HepG2 (cell line): ENCODE measurements around the gene TOR1B. TPM values are rescaled to one million over a fixed set of nuclear protein-coding genes. Genes with fewer than 3 reads are reported as not detected.

Experiments used
- AGO2 ChIP-seq: fragments of 200-400 bp; formaldehyde crosslinking; optimal IDR thresholded peaks from 2 replicates; pipeline ENCODE3; 2017; ENCODE audit warnings: mild to moderate bottlenecking, low read depth, low read length, moderate library complexity
- BORCS8-MEF2B ChIP-seq: sonication (generic); formaldehyde crosslinking; IDR thresholded peaks from 2 replicates; pipeline ENCODE4 v1.8.0; 2022; ENCODE audit warnings: mild to moderate bottlenecking, missing genetic modification reagents
- DR1 ChIP-seq: sonication (generic); formaldehyde crosslinking; IDR thresholded peaks from 2 replicates; pipeline ENCODE4 v1.8.0; 2021; ENCODE audit warnings: mild to moderate bottlenecking, missing genetic modification reagents, inconsistent platforms
- EED ChIP-seq: sonication (generic); formaldehyde crosslinking; IDR thresholded peaks from 2 replicates; pipeline ENCODE4 v1.5.0; 2020; ENCODE audit warnings: mild to moderate bottlenecking, missing genetic modification reagents
- ELF3 ChIP-seq: IDR thresholded peaks from 2 replicates; pipeline ENCODE4 v1.6.1; 2016; ENCODE audit warnings: missing genetic modification reagents, missing compliant biosample characterization
- ETV5 ChIP-seq: IDR thresholded peaks from 2 replicates; pipeline ENCODE4 v1.6.1; 2018; ENCODE audit warnings: missing biosample characterization, missing genetic modification reagents, inconsistent platforms, borderline replicate concordance
- GABPB1 ChIP-seq: IDR thresholded peaks from 2 replicates; pipeline ENCODE4 v1.6.1; 2016; ENCODE audit warnings: mild to moderate bottlenecking, missing genetic modification reagents, moderate library complexity, missing compliant biosample characterization
- HDAC2 ChIP-seq: sonication (generic); formaldehyde crosslinking; IDR thresholded peaks from 2 replicates; pipeline ENCODE4 v1.4.0; 2020; ENCODE audit warnings: missing genetic modification reagents
- HOXA5 ChIP-seq: sonication (generic); formaldehyde crosslinking; IDR thresholded peaks from 2 replicates; pipeline ENCODE4 v1.4.0; 2020; ENCODE audit warnings: missing genetic modification reagents
- MED1 ChIP-seq: sonication (generic); formaldehyde crosslinking; IDR thresholded peaks from 2 replicates; pipeline ENCODE4 v1.4.0; 2020; ENCODE audit warnings: missing genetic modification reagents
- MXD4 ChIP-seq: IDR thresholded peaks from 2 replicates; pipeline ENCODE4 v1.6.1; 2016; ENCODE audit warnings: mild to moderate bottlenecking, missing biosample characterization, missing genetic modification reagents
- NFE2L1 ChIP-seq: sonication (generic); formaldehyde crosslinking; IDR thresholded peaks from 2 replicates; pipeline ENCODE4 v1.4.0; 2020; ENCODE audit warnings: missing genetic modification reagents, mild to moderate bottlenecking, borderline replicate concordance
- PHF20 ChIP-seq: sonication (generic); formaldehyde crosslinking; IDR thresholded peaks from 2 replicates; pipeline ENCODE4 v1.5.0; 2020; ENCODE audit warnings: mild to moderate bottlenecking, missing genetic modification reagents
- PHF5A ChIP-seq: IDR thresholded peaks from one replicate; pipeline ENCODE4 v1.6.1; 2018; ENCODE audit warnings: low read depth, missing genetic modification reagents; ENCODE audit not compliant: unreplicated experiment
- RAD21 ChIP-seq: fragments of 450-650 bp; formaldehyde crosslinking; IDR thresholded peaks from 2 replicates; pipeline ENCODE4 v1.5.0; 2020; ENCODE audit warnings: mild to moderate bottlenecking
- RBAK ChIP-seq: sonication (generic); formaldehyde crosslinking; IDR thresholded peaks from 2 replicates; pipeline ENCODE4 v1.5.1; 2020; ENCODE audit warnings: mild to moderate bottlenecking, missing genetic modification reagents
- REPIN1 ChIP-seq: sonication (generic); formaldehyde crosslinking; IDR thresholded peaks from 2 replicates; pipeline ENCODE4 v1.8.0; 2022; ENCODE audit warnings: missing genetic modification reagents, low read depth, mild to moderate bottlenecking, borderline replicate concordance
- SALL2 ChIP-seq: sonication (generic); formaldehyde crosslinking; IDR thresholded peaks from 2 replicates; pipeline ENCODE4 v1.8.1; 2023; ENCODE audit warnings: mild to moderate bottlenecking, missing genetic modification reagents, inconsistent platforms
- SOX6 ChIP-seq, 2 experiments: fragments of 450-650 bp in 1 of 2; sonication (generic) in 1 of 2; formaldehyde crosslinking in 1 of 2; IDR thresholded peaks; 2 replicates each; pipeline versions ENCODE4 v1.4.0 to v1.6.1; 2017 to 2020; ENCODE audit warnings: antibody characterized with exemption in 1 of 2, mild to moderate bottlenecking in 1 of 2, missing genetic modification reagents in 1 of 2
- ZC3H13 ChIP-seq: sonication (generic); formaldehyde crosslinking; IDR thresholded peaks from 2 replicates; pipeline ENCODE4 v1.8.1; 2023; ENCODE audit warnings: mild to moderate bottlenecking, missing genetic modification reagents, moderate library complexity
- ZFY ChIP-seq: sonication (generic); formaldehyde crosslinking; IDR thresholded peaks from 2 replicates; pipeline ENCODE4 v1.4.0; 2020; ENCODE audit warnings: missing genetic modification reagents
- ZMYM4 ChIP-seq: sonication (generic); formaldehyde crosslinking; IDR thresholded peaks from 2 replicates; pipeline ENCODE4 v1.8.1; 2023; ENCODE audit warnings: mild to moderate bottlenecking, missing genetic modification reagents
- ZNF143 ChIP-seq: sonication (generic); formaldehyde crosslinking; IDR thresholded peaks from 2 replicates; pipeline ENCODE4 v1.4.0; 2020; ENCODE audit warnings: missing genetic modification reagents
- ZNF777 ChIP-seq: sonication (generic); formaldehyde crosslinking; IDR thresholded peaks from 2 replicates; pipeline ENCODE4 v1.4.0; 2020; ENCODE audit warnings: missing genetic modification reagents
- polyA plus RNA-seq, 8 experiments: library from polyadenylated mRNA; depleted of rRNA in 3 of 8; stranded (reverse) in 7 of 8; unstranded in 1 of 8; fragments of >200 nt; fragmentation: Illumina TruSeq in 4 of 8; extraction: Trizol in 4 of 8; gene quantifications; 2 replicates each; pipeline versions ENCODE4 v1.2.1 to v1.2.3, GENCODE V29; 2011 to 2016; ENCODE audit warnings: low read depth in 4 of 8, missing spikeins in 1 of 8, mixed read lengths in 1 of 8; ENCODE audit not compliant: insufficient read depth in 1 of 8
- total RNA-seq, 5 experiments: library from RNA; depleted of rRNA; stranded (reverse); fragments of >200 nt; fragmentation: Illumina TruSeq; extraction: Trizol; gene quantifications; 2 replicates each; pipeline ENCODE4 v1.2.3, GENCODE V29; 2016; ENCODE audit warnings: low read depth in 1 of 5
- TF ChIP-seq, protein P1 (sequence below): sonication (generic); formaldehyde crosslinking; IDR thresholded peaks from 2 replicates; pipeline ENCODE4 v1.4.0; 2020; ENCODE audit warnings: mild to moderate bottlenecking, low read depth, missing genetic modification reagents
- TF ChIP-seq, protein P2 (sequence below): sonication (generic); formaldehyde crosslinking; IDR thresholded peaks from 2 replicates; pipeline ENCODE4 v1.4.0; 2020; ENCODE audit warnings: mild to moderate bottlenecking, low read depth, missing genetic modification reagents
- TF ChIP-seq, protein P3 (sequence below), 2 experiments: sonication (generic) in 1 of 2; formaldehyde crosslinking in 1 of 2; IDR thresholded peaks; 2 replicates each; pipeline versions ENCODE4 v1.4.0 to v1.6.1; 2018 to 2020; ENCODE audit warnings: missing genetic modification reagents in 2 of 2, borderline replicate concordance in 1 of 2, low read depth in 1 of 2, mild to moderate bottlenecking in 1 of 2, missing biosample characterization in 1 of 2

Gene TOR1B
- total and polyA plus RNA-seq, 2 of the 13 experiments (the other 11 are each of a cell fraction or from before 2014, with no cell fraction given), result 18.1 to 21.3 TPM

DNA sequence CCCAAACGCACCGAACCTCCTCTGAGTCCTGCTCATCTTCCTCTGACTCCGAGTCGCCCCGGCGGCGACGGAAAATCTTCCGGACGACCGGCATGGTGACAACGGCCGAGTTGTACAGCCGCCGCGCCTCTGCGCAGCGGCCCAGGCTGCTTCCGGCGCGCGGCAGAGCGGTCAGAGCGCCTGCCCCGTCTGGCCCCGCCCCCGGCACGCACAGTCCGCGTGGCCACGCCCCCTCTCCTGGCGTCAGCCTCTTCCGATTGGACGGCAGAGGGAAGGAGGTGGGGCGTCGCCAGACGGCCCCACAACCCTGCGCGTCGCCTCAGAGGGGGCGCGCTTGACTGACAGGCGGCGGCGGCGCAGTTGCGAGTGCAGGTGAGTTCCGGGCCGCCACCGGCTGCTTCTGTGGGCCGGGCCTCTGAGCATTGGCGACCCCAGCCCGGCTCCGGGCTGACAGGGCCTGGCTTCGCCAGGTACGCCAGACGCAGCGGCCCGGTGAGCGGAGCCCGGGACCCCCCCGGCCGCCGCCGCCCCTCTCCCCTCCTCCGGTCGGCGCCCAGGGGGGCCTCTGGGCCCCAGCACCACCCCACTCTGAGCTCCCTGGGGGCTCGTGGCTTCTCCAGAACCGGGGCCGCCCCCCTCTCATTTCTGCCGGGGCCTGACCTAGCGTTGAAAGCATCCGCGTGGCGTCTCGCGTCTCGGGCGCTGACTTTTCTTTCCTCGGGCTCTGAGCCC lies 32.3 kb downstream of the TOR1B start, which contains the start of the genes C9orf78 and USP20 (continued):
- peak; percentile 57; the same call in 1 of the 2 replicates for TF ChIP-seq HOXA5 (CRISPR knock-in tag)
- TF ChIP-seq ETV5 (CRISPR knock-in tag), result peak; percentile 64
- 0 out of 2 replicates have a peak, but pooled peaks have one; percentile 22 for TF ChIP-seq SALL2 (CRISPR knock-in tag)
- peak; percentile 20 for TF ChIP-seq PHF5A (CRISPR knock-in tag)
- TF ChIP-seq RBAK, result no peak
- 0 out of 2 replicates have a peak, but pooled peaks have one; percentile 48 for TF ChIP-seq ZNF777 (CRISPR knock-in tag)
- 0 out of 2 replicates have a peak, but pooled peaks have one; percentile 63 for TF ChIP-seq ZMYM4 (CRISPR knock-in tag)
- peak; percentile 96 for TF ChIP-seq GABPB1 (CRISPR knock-in tag)
- TF ChIP-seq, protein P1, sequence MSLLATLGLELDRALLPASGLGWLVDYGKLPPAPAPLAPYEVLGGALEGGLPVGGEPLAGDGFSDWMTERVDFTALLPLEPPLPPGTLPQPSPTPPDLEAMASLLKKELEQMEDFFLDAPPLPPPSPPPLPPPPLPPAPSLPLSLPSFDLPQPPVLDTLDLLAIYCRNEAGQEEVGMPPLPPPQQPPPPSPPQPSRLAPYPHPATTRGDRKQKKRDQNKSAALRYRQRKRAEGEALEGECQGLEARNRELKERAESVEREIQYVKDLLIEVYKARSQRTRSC (CRISPR knock-in tag), result no peak
- TF ChIP-seq MED1, result peak; percentile 55; the same call in 1 of the 2 replicates
- TF ChIP-seq ZFY (CRISPR knock-in tag), result peak; percentile 88
- TF ChIP-seq, protein P2, sequence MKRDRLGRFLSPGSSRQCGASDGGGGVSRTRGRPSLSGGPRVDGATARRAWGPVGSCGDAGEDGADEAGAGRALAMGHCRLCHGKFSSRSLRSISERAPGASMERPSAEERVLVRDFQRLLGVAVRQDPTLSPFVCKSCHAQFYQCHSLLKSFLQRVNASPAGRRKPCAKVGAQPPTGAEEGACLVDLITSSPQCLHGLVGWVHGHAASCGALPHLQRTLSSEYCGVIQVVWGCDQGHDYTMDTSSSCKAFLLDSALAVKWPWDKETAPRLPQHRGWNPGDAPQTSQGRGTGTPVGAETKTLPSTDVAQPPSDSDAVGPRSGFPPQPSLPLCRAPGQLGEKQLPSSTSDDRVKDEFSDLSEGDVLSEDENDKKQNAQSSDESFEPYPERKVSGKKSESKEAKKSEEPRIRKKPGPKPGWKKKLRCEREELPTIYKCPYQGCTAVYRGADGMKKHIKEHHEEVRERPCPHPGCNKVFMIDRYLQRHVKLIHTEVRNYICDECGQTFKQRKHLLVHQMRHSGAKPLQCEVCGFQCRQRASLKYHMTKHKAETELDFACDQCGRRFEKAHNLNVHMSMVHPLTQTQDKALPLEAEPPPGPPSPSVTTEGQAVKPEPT (CRISPR knock-in tag), result no peak
- TF ChIP-seq, protein P3, sequence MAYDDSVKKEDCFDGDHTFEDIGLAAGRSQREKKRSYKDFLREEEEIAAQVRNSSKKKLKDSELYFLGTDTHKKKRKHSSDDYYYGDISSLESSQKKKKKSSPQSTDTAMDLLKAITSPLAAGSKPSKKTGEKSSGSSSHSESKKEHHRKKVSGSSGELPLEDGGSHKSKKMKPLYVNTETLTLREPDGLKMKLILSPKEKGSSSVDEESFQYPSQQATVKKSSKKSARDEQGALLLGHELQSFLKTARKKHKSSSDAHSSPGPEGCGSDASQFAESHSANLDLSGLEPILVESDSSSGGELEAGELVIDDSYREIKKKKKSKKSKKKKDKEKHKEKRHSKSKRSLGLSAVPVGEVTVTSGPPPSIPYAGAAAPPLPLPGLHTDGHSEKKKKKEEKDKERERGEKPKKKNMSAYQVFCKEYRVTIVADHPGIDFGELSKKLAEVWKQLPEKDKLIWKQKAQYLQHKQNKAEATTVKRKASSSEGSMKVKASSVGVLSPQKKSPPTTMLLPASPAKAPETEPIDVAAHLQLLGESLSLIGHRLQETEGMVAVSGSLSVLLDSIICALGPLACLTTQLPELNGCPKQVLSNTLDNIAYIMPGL (CRISPR knock-in tag; IDR thresholded peaks at IDR 0.05; ENCODE audit: borderline replicate concordance in 1 of 2, low read depth in 1 of 2), result peak in 1 of 2 experiments; percentile 65; a peak in 2 of 4 replicates
- TF ChIP-seq ZC3H13, result peak; percentile 86; the same call in 1 of the 2 replicates
- TF ChIP-seq DR1, result peak; percentile 40; the same call in 1 of the 2 replicates
- peak; percentile 41; the same call in 1 of the 2 replicates for TF ChIP-seq ELF3
- TF ChIP-seq MXD4, result peak; percentile 78
- peak; percentile 73; the same call in 1 of the 2 replicates for TF ChIP-seq HDAC2 (CRISPR knock-in tag)
- 0 out of 2 replicates have a peak, but pooled peaks have one; percentile 29 for TF ChIP-seq BORCS8-MEF2B (CRISPR knock-in tag)
- no peak for TF ChIP-seq SOX6 (IDR thresholded peaks at IDR 0.05)
- TF ChIP-seq SOX6 (CRISPR knock-in tag; IDR thresholded peaks at IDR 0.05), result peak; percentile 4; the same call in 1 of the 2 replicates
- peak; percentile 62 for TF ChIP-seq REPIN1 (CRISPR knock-in tag)
- no peak for TF ChIP-seq EED
- peak; percentile 43 for TF ChIP-seq AGO2
- TF ChIP-seq ZNF143 (CRISPR knock-in tag), result peak; percentile 71
- TF ChIP-seq NFE2L1 (CRISPR knock-in tag), result no peak
- TF ChIP-seq PHF20 (CRISPR knock-in tag), result peak; percentile 95
- TF ChIP-seq RAD21 (CRISPR knock-in tag), result 0 out of 2 replicates have a peak, but pooled peaks have one; percentile 9
